K562 (cell line): ENCODE results near the gene MTCH2. TPM values are rescaled to one million over a fixed set of nuclear protein-coding genes. Genes with fewer than 3 reads are reported as not detected.

Experiments used
- ADNP ChIP-seq: fragments of 200-800 bp; sonication (Bioruptor generic); IDR thresholded peaks from 2 replicates; pipeline ENCODE4 v1.6.1; 2016; ENCODE audit warnings: missing genetic modification characterization, missing compliant biosample characterization
- CTBP1 ChIP-seq: fragments of 450-650 bp; IDR thresholded peaks from 2 replicates; pipeline ENCODE4 v1.6.1; 2016; ENCODE audit warnings: borderline replicate concordance
- EGR1 ChIP-seq: fragments of 450-650 bp; conservative IDR thresholded peaks from 2 replicates; pipeline ENCODE4 v1.6.1; 2017; ENCODE audit warnings: mild to moderate bottlenecking
- PCBP1 ChIP-seq: fragments of 200-400 bp; formaldehyde crosslinking; IDR thresholded peaks from 2 replicates; pipeline ENCODE4 v1.6.1; 2018; ENCODE audit warnings: mild to moderate bottlenecking, low read depth, low read length; ENCODE audit not compliant: poor library complexity, severe bottlenecking
- PHB2 ChIP-seq: fragments of 450-650 bp; IDR thresholded peaks from 2 replicates; pipeline ENCODE4 v1.6.1; 2017; ENCODE audit warnings: low read depth
- POLR3A ChIP-seq: IDR thresholded peaks from 2 replicates; pipeline ENCODE4 v1.6.1; 2011; ENCODE audit warnings: borderline replicate concordance, mild to moderate bottlenecking, moderate library complexity; ENCODE audit not compliant: insufficient read length, insufficient read depth; ENCODE audit errors: extremely low read depth
- RB1 ChIP-seq: fragments of 450-650 bp; IDR thresholded peaks from 2 replicates; pipeline ENCODE4 v1.6.1; 2017; ENCODE audit warnings: low read depth, mild to moderate bottlenecking
- SETDB1 ChIP-seq: IDR thresholded peaks from one replicate; pipeline ENCODE4 v1.6.1; 2012; ENCODE audit warnings: low read length, control low read depth, inconsistent platforms
- WHSC1 ChIP-seq: IDR thresholded peaks from one replicate; pipeline ENCODE4 v1.6.1; 2012; ENCODE audit warnings: low read length, control low read depth, inconsistent platforms
- XRCC3 ChIP-seq: fragments of 450-650 bp; IDR thresholded peaks from 2 replicates; pipeline ENCODE4 v1.6.1; 2017; ENCODE audit warnings: mild to moderate bottlenecking, moderate library complexity
- ZBTB7A ChIP-seq: IDR thresholded peaks from 2 replicates; pipeline ENCODE4 v1.6.1; 2011; ENCODE audit warnings: low read depth, mild to moderate bottlenecking, low read length, moderate library complexity, borderline replicate concordance; ENCODE audit not compliant: control insufficient read depth
- ZFP30 ChIP-seq: fragments of 250-450 bp; sonication (Bioruptor Pico); IDR thresholded peaks from 2 replicates; pipeline ENCODE4 v1.8.0; 2022; ENCODE audit warnings: moderate library complexity, mild to moderate bottlenecking, inconsistent platforms, borderline replicate concordance
- ZNF174 ChIP-seq: fragments of 250-450 bp; sonication (Bioruptor Pico); IDR thresholded peaks from 2 replicates; pipeline ENCODE4 v1.4.0; 2020; ENCODE audit warnings: mild to moderate bottlenecking
- ZNF431 ChIP-seq: sonication (generic); formaldehyde crosslinking; IDR thresholded peaks from 2 replicates; pipeline ENCODE4 v1.8.0; 2022; ENCODE audit warnings: mild to moderate bottlenecking, missing genetic modification reagents
- polyA plus RNA-seq, 8 experiments: library from polyadenylated mRNA; depleted of rRNA in 4 of 8; stranded (reverse) in 5 of 8; unstranded in 3 of 8; fragments of >200 nt; fragmentation: Nextera tagmentation in 2 of 8; fragmentation: Illumina TruSeq in 1 of 8; extraction: Ambion mirVana in 2 of 8; extraction: Trizol in 1 of 8; gene quantifications; 2 replicates each; pipeline versions ENCODE4 v1.2.1 to v1.2.3, GENCODE V29; 2011 to 2014; ENCODE audit warnings: inconsistent platforms in 1 of 8, missing spikeins in 1 of 8
- total RNA-seq, 7 experiments: library from RNA; depleted of rRNA in 6 of 7; stranded (reverse); fragments of >200 nt in 6 of 7; fragmentation: Illumina TruSeq in 2 of 7; extraction: Trizol in 2 of 7; gene quantifications; 2 replicates each; pipeline versions ENCODE4 v1.2.1 to v1.2.3, GENCODE V29; 2011 to 2021; ENCODE audit warnings: low replicate concordance in 1 of 7
- TF ChIP-seq, protein P1 (sequence below): IDR thresholded peaks from 2 replicates; pipeline ENCODE4 v1.6.1; 2014; ENCODE audit warnings: antibody characterized with exemption
- TF ChIP-seq, protein P2 (sequence below): fragments of 200-400 bp; formaldehyde crosslinking; IDR thresholded peaks from 2 replicates; pipeline ENCODE4 v1.6.1; 2017; ENCODE audit warnings: mild to moderate bottlenecking, low read depth, low read length, moderate library complexity
- TF ChIP-seq, protein P3 (sequence below): sonication (generic); formaldehyde crosslinking; IDR thresholded peaks from 2 replicates; pipeline ENCODE4 v1.8.0; 2022; ENCODE audit warnings: mild to moderate bottlenecking, missing genetic modification reagents, borderline replicate concordance
- TF ChIP-seq, protein P4 (sequence below): fragments of 250-450 bp; sonication (Bioruptor Pico); IDR thresholded peaks from 2 replicates; pipeline ENCODE4 v1.4.0; 2020; ENCODE audit warnings: mild to moderate bottlenecking, moderate library complexity, borderline replicate concordance
- TF ChIP-seq, protein P5 (sequence below), 2 experiments: fragments of 450-650 bp; IDR thresholded peaks; 2 replicates each; pipeline ENCODE4 v1.6.1; 2016

MTCH2 gene
- total and polyA plus RNA-seq, 9 of the 15 experiments (the other 6 are each of a cell fraction or from before 2014, with no cell fraction given), result 95.4 to 620 (median 198) TPM

DNA sequence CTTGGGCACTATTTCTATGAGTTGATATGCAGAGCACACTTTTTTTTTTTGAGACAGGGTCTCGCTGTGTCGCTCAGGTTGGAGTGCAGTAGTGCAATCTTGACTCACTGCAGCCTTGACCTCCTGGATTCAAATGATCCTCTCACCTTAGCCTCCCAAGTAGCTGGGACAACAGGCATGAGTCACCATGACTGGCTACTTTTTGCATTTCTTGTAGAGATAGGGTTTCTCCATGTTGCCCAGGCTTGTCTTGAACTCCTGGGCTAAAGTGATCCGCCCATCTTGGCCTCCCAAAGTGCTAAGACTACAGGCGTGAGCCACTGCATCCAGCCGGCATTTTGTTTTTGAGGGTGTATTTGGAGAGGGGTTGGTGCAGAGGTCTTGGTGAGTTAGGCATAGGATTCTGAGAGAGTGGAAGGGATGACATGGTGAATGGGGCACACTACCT, 29.9 kb upstream of the MTCH2 start (continued):
- TF ChIP-seq ZFP30 (CRISPR knock-in tag) (no peak), POLR3A (no peak), SETDB1 (no peak), EGR1 (no peak), PCBP1 (no peak), ADNP (tag) (no peak), WHSC1 (no peak), ZNF431 (CRISPR knock-in tag) (no peak), ZBTB7A (no peak), PHB2 (no peak), XRCC3 (no peak), ZNF174 (CRISPR knock-in tag) (no peak), CTBP1 (peak; percentile 35; the same call in 1 of the 2 replicates), RB1 (no peak)
- TF ChIP-seq, protein P1, sequence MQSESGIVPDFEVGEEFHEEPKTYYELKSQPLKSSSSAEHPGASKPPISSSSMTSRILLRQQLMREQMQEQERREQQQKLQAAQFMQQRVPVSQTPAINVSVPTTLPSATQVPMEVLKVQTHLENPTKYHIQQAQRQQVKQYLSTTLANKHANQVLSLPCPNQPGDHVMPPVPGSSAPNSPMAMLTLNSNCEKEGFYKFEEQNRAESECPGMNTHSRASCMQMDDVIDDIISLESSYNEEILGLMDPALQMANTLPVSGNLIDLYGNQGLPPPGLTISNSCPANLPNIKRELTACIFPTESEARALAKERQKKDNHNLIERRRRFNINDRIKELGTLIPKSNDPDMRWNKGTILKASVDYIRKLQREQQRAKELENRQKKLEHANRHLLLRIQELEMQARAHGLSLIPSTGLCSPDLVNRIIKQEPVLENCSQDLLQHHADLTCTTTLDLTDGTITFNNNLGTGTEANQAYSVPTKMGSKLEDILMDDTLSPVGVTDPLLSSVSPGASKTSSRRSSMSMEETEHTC, result no peak
- TF ChIP-seq, protein P2, sequence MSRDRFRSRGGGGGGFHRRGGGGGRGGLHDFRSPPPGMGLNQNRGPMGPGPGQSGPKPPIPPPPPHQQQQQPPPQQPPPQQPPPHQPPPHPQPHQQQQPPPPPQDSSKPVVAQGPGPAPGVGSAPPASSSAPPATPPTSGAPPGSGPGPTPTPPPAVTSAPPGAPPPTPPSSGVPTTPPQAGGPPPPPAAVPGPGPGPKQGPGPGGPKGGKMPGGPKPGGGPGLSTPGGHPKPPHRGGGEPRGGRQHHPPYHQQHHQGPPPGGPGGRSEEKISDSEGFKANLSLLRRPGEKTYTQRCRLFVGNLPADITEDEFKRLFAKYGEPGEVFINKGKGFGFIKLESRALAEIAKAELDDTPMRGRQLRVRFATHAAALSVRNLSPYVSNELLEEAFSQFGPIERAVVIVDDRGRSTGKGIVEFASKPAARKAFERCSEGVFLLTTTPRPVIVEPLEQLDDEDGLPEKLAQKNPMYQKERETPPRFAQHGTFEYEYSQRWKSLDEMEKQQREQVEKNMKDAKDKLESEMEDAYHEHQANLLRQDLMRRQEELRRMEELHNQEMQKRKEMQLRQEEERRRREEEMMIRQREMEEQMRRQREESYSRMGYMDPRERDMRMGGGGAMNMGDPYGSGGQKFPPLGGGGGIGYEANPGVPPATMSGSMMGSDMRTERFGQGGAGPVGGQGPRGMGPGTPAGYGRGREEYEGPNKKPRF, result no peak
- TF ChIP-seq, protein P3, sequence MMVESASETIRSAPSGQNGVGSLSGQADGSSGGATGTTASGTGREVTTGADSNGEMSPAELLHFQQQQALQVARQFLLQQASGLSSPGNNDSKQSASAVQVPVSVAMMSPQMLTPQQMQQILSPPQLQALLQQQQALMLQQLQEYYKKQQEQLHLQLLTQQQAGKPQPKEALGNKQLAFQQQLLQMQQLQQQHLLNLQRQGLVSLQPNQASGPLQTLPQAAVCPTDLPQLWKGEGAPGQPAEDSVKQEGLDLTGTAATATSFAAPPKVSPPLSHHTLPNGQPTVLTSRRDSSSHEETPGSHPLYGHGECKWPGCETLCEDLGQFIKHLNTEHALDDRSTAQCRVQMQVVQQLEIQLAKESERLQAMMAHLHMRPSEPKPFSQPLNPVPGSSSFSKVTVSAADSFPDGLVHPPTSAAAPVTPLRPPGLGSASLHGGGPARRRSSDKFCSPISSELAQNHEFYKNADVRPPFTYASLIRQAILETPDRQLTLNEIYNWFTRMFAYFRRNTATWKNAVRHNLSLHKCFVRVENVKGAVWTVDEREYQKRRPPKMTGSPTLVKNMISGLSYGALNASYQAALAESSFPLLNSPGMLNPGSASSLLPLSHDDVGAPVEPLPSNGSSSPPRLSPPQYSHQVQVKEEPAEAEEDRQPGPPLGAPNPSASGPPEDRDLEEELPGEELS (CRISPR knock-in tag), result no peak
- TF ChIP-seq, protein P4, sequence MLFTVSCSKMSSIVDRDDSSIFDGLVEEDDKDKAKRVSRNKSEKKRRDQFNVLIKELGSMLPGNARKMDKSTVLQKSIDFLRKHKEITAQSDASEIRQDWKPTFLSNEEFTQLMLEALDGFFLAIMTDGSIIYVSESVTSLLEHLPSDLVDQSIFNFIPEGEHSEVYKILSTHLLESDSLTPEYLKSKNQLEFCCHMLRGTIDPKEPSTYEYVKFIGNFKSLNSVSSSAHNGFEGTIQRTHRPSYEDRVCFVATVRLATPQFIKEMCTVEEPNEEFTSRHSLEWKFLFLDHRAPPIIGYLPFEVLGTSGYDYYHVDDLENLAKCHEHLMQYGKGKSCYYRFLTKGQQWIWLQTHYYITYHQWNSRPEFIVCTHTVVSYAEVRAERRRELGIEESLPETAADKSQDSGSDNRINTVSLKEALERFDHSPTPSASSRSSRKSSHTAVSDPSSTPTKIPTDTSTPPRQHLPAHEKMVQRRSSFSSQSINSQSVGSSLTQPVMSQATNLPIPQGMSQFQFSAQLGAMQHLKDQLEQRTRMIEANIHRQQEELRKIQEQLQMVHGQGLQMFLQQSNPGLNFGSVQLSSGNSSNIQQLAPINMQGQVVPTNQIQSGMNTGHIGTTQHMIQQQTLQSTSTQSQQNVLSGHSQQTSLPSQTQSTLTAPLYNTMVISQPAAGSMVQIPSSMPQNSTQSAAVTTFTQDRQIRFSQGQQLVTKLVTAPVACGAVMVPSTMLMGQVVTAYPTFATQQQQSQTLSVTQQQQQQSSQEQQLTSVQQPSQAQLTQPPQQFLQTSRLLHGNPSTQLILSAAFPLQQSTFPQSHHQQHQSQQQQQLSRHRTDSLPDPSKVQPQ (CRISPR knock-in tag), result no peak
- TF ChIP-seq, protein P5, sequence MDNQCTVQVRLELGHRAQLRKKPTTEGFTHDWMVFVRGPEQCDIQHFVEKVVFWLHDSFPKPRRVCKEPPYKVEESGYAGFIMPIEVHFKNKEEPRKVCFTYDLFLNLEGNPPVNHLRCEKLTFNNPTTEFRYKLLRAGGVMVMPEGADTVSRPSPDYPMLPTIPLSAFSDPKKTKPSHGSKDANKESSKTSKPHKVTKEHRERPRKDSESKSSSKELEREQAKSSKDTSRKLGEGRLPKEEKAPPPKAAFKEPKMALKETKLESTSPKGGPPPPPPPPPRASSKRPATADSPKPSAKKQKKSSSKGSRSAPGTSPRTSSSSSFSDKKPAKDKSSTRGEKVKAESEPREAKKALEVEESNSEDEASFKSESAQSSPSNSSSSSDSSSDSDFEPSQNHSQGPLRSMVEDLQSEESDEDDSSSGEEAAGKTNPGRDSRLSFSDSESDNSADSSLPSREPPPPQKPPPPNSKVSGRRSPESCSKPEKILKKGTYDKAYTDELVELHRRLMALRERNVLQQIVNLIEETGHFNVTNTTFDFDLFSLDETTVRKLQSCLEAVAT (IDR thresholded peaks at IDR 0.05), result no peak
